CD4-positive, alpha-beta T cell treated with Interleukin-1 beta for 1 hour (primary cell): Measurements from ENCODE around the gene B9D2.
"Not testable (repeated sequence)": the region's sequence is repeated elsewhere in the genome, so short reads cannot be mapped to it uniquely, and the experiment has no call there.

Experiments
- DNase-seq, 2 donors: peaks; one replicate each; pipeline ENCODE4 v3.0.0-alpha.2; 2020 to 2022

The B9D2 gene

DNA sequence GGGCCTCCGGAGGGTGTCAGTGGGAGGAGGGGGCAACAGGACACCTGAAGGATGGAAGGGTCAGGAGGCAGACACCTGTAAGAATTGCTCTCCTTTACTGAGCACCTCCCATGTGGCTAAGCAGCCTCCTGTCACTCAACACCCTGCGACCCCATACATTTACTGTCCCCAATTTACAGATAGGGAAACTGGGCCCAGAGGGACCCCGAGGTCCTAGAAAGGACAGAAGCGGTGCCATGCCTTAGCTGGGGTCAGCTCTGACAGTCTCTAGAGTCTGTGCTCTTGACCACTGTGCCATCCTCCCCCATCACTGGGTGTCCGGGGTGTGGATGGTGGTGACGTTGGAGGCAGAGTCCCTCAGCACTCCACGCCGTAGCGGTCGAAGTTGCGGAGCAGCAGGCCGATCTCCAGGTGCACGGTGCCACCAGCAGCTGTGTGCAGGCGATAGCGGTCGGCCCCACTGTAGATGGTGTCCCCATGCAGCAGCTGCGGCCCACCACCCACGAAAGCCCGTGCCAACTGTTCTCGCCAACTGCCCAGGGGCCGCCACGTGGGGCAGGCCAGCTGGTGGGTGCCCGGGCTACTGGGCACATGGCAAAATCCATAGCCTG, 9.5 kb downstream of the B9D2 start:
- no peak for DNase-seq

DNA sequence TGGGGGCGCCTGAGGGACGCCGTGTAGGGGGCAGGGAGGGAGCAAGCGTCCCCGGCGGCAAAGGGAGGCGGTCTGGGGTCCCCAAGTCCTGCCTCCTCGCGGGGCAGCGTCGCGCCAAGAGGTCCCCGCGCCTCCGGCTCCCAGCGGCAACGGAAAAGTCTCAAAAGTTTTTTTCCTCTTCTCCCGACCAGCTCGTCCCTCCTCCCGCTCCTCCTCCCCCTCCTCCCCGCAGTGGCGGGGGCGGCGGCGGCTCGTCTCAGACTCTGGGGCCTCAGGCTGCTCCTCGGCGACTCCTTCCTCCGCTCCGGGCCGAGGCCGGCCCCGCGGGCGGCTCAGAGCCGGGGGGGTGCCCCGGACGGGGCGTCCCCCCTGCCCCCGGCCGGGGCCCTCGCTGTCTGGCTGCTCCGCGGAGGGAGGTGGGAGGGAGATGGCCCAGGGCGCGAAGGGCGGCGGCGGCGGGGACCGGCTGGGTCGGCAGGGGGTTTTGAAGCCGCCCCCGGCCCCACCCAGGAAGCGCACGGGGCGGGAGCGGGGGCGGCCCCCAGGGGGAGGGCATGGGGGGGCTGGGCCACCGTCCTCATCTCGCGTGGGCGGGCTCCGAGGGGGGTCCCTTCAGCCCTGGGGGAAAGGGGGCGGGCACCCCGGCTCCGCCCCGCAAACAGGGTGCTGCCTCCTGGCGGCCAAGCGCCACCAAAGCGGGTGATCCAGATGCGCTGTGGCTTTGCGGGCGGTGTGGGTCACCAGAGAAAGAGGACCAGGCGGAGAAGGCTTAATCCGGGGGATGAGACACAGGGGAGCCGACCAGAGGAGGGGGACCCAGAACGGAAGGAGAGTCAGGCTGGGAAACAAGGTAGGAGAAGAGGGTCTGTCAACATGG, 10.2 kb downstream of the B9D2 start, which contains the start of gene TGFB1:
TGFB1 (minus strand) TSS at position 457 of the 877 bp plus-strand sequence. CDS start 878 bp downstream, outside the sequence.
- peak; percentile 95 to 96 for DNase-seq

DNA sequence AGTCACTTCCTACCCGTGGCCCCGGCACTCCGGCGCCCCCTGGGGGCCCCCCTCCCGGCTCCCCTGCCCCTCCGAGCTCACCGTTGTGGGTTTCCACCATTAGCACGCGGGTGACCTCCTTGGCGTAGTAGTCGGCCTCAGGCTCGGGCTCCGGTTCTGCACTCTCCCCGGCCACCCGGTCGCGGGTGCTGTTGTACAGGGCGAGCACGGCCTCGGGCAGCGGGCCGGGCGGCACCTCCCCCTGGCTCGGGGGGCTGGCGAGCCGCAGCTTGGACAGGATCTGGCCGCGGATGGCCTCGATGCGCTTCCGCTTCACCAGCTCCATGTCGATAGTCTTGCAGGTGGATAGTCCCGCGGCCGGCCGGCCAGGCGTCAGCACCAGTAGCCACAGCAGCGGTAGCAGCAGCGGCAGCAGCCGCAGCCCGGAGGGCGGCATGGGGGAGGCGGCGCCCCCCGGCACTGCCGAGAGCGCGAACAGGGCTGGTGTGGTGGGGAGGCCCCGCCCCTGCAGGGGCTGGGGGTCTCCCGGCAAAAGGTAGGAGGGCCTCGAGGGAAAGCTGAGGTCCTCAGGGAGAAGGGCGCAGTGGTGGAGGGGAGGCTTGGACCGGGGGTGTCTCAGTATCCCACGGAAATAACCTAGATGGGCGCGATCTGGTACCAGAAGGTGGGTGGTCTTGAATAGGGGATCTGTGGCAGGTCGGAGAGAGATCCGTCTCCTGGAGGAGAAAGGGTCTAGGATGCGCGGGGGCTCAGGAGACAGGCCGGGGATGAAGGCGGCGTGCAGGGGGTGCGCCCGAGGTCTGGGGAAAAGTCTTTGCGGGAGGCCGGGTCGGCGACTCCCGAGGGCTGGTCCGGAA, 11.1 kb downstream of the B9D2 start:
- peak; percentile 80 to 81 for DNase-seq

DNA sequence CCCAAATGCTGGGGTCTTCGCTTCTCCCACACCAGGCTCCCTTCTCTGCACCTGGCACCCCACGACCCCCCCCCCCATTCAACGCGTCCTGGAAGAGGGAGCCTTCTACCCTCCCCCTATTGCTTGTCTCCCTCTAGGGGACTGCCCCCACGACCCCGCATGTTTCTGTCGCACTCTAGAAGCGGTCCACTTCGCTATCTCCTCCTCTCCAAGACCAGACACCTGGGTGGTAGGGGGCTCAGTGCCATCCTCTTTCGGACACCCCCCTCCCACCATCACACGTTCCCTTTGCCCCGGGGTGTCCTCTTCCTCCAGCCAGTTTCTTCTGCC, 11.7 kb downstream of the B9D2 start:
- DNase-seq: no peak

DNA sequence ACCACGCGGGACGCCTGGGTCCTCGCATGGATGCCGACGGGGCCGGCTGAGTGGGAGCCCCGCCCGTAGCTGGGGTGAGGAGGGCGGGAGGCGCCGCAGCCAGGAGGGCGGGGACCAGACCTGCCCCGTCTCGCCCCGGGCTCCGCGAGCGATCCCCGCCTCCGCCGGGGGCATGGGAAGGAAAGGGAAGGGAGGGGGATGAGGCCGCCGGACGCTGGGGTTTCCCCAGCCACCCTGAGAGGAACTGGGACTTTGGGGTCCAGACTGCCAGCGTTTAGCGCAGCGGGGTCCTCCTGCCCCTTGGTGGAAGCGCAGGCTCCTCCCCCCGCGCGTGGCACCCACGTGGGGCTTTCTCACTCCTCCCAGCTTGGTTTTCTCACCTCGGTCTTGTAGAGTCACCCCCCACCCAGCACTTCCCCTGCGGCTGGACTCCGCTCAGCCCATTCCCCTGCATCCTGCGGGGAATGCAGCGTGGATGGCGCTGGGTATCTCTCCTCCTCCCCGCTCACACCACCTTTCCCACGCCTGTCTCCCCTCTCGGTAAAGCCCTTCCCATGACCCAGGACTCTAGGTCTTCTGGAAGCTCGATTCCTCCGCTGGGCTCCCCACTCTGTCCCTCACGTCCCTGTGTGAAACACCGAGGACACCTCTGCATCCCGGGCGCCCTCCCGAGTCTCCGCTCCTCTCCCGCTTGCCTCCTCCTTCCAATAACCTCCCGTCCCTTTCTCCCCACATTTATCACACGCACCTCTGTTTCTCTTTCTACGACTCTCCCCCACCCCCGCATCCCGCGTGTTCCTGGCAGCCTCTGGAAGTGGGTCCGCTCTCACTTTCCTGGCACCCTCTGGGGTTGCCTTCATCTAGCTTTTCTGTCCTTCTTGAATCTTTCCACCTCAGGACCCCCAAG, 12.4 kb downstream of the B9D2 start:
- DNase-seq: peak; percentile 88 to 89

DNA sequence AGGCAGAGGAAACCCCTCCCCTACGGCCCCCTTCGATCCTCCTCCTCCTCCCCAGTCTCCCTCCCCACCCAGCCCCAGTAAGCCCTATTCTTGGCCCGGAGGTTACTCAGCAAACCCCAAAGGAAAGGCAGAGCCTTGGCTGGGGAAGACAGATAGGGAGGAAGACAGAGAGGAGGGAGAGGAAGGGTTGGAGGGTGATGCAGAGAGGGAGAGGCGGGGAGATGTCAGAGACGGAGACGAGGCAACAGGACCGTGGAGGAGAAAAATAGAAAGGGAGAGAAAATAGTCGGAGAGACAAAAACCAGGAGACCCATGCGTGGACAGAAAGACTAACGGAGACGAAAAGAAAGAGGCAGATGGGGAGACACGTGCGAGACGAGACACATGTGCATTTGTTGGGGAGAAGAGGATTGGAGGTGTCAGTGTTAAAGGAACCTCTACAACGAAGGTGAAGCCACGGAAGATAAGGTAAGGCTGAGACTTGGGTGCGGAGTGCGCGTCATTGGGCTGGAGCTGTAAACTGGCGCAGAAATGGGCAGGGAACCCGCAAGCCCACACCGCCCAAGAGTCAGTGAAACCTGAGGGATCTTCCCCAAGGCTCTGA, 13.1 kb downstream of the B9D2 start:
- DNase-seq: no peak

DNA sequence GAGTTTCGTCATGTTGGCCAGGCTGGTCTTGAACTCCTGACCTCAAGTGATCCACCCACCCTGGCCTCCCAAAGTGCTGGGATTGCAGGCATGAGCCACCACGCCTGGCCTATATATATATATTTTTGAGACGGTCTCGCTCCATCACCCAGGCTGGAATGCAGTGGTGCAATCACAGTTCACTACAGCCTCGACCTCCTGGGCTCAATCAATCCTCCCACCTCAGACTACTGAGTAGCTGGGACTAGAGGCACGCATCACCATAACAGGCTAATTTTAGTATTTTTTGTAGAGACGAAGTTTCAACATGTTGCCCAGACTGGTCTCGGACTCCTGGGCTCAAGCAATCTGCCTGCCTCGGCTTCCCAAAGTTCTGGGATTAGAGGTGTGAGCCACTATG, 17.0 kb downstream of the B9D2 start:
- DNase-seq: not testable (repeated sequence)

DNA sequence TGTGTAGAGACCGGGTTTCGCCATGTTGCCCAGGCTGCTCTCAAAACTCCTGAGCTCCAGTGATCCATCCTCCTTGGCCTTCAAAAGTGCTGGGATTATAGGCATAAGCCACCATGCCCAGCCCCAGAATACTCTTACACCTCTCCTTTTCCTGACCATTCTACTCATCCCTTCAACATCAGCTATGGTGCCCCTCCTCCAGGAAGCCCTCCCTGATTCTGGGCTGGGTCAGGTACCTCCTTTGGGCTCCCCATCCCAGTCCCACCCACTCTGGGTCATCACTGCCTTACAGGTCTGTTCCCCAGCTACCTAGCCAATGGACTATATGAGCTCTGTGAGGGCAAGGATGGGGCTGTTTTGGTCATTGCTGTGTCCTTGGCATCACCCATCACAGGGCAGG, 19.8 kb downstream of the B9D2 start:
- no peak for DNase-seq

DNA sequence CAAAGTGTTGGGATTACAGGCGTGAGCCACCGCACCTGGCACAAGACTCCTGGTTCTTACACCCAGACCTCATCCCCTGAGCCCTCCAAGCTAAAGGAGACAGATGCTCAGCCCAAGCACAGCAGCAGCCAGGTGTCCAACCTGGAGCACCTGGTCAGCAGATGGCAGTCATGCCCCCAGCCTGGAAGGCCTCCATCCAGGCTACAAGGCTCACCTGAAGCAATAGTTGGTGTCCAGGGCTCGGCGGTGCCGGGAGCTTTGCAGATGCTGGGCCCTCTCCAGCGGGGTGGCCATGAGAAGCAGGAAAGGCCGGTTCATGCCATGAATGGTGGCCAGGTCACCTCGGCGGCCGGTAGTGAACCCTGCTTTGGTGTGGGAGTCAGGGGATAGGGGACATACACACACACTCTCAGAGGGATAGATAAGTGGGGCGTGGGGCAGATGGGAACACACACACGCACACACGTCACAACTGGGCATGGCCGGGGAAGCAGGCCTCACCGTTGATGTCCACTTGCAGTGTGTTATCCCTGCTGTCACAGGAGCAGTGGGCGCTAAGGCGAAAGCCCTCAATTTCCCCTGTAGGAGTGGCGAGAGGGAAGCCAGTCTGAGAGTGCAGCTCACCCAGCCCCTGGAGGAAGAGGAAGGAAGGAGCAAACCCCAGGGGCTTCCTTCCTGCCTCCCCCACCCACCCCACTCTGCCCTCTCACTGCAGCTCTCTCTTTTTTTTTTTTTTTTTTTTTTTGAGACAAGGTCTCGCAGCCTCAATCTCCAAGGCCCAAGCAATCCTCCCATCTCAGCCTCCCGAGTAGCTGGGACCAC, 22.1 kb downstream of the B9D2 start:
- peak in 1 of 2 donors; percentile 40 for DNase-seq

DNA sequence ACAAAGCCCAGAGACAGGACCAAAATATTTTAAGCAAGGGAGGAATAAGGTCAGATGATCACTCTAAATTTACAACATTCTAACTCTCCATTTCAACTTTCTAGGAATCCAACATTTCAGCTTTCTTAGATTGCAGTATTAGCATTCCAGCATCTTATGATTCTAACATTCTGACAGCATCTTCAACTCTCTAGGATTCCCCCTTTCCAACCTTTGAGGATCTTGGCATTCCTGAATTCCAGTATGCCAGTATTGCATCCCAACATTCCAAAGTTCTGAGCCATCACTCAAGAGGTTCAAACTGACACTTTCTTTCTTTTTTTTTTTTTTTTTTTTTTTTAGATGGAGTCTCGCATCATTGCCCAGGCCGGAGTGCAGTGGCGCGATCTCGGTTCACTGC, 24.0 kb downstream of the B9D2 start:
- DNase-seq: no peak

DNA sequence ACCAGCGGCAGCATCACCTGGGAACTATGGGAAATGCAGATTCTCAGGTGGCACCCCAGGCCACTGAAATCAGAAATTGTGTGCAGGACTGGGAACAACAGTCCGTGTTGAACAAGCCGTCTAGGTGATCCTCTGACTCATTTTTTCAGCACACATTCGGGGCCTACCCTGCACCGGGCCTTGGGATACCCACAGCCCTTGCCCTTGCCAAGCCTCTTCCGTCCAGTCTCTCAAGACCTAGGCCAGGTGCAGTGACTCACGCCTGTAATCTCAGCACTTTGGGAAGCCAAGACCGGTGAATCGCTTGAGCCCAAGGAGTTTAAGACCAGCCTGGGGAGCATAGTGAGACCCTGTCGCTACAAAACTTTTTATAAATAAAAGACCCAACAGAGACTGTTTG, 28.5 kb downstream of the B9D2 start:
- no peak for DNase-seq

DNA sequence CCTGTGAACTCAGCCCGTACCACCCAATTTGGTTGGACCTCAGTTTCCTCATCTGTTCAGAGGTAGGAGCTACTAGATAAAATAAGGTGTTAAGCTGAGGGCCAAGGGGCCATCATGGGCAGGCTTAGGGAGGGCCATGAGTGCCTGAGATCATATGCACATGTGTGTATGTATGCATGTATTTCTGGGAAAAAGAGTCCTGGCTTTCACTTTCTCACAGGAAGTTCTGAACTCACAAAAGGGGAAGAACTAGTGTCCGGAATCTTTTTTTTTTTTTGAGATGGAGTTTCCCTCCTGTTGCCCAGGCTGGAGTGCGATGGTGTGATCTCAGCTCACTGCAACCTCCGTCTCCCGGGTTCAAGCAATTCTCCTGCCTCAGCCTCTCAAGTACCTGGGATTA, 29.2 kb downstream of the B9D2 start:
- no peak for DNase-seq

DNA sequence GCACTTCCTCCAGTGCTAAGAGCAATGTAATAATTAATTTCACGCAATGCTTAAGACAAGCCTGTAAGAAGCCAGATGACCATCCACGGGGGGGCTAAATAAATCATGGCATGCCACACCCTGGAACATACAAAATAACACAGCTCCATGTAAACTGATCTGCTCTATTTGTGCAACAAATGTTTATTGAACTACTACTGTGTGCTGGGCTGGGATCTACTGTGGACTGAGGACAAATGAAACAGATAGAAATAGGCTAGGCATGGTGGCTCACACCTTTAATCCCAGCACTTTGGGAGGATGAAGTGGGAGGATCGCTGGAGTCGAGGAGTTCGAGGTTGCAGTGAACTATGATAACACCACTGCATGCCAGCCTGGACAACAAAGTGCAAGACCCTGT, 31.5 kb downstream of the B9D2 start:
- no peak for DNase-seq

DNA sequence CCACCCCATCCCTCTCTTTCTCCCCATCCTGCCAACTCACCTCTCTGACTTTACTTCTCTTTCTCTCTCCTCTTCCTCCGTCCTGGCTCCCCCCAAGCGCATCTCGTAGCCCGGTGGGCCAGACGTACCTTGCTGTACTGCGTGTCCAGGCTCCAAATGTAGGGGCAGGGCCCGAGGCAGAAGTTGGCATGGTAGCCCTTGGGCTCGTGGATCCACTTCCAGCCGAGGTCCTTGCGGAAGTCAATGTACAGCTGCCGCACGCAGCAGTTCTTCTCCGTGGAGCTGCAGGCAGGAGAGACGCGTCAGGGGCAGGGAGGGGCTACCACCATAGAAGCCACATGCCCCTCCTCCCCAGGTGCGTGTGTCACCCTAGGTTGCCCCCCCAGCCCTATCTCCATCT, 31.9 kb downstream of the B9D2 start:
- no peak for DNase-seq

DNA sequence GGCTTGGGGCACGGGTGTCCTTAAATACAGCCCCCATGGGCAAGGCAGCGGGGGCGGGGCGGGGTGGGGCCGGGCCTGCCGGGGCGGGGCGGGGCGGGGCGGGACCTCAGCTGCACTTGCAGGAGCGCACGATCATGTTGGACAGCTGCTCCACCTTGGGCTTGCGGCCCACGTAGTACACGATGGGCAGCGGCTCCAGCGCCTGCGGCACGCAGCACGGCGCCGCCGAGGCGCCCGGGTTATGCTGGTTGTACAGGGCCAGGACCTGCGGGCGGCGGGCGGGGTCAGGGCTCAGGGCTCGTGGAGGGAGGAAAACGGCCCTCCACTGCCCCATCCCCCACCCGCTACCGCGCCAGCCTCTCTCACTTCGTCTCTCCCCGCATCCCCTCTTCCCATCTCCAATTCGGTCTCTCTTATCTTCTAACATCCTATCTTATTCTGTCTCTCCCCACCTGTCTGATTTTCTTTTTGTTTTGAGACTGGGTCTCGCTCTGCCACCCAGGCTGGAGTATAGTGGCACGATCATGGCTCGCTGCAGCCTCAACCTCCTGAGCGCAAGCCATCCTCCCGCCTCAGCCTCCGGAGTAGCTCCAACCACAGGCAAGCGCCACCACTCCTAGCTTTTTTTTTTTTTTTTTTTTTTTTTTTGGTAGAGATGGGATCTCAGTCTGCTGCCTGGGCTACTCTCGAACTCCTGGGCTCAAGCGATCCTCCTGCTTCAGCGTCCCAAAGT, 32.8 kb downstream of the B9D2 start:
- DNase-seq: no peak

DNA sequence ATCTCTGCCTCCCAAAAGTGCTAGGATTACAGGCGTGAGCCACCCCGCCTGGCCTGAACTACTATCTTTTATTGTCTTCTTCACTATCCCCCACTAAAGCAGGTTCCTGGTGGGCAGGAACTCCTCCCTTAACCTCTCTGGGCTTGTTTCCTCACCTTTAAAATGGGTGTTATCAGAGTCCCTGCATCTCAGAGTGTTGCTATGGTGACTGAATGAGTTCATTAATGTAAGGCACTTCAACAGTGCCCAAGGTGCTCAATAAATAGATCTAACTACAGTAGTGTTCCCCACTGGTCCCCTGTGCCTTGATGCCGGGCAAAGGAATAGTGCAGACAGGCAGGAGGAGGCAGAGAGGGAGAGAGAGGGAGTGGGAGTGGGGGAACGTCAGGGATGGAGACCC, 33.5 kb downstream of the B9D2 start:
- peak in 1 of 2 donors; percentile 43 for DNase-seq

DNA sequence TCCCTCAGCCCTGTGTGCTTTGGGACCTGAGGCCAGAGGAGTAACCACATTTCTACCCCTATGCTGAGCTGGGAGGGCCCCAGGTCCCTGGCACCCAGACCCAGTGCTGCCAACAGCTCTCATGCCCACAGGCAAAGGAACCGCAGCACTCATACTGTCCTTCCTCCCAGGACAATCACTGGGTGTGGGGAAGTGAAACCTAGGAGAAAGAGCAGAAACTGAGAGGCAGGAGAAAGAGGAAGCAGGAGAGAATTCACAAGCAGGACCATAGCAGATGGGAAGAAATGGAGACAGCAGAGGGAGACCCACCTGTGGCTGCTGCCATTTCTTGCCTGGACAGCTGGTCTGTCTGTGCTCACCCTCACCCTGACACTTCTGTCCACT, 35.1 kb downstream of the B9D2 start:
- DNase-seq: peak in 1 of 2 donors; percentile 50

DNA sequence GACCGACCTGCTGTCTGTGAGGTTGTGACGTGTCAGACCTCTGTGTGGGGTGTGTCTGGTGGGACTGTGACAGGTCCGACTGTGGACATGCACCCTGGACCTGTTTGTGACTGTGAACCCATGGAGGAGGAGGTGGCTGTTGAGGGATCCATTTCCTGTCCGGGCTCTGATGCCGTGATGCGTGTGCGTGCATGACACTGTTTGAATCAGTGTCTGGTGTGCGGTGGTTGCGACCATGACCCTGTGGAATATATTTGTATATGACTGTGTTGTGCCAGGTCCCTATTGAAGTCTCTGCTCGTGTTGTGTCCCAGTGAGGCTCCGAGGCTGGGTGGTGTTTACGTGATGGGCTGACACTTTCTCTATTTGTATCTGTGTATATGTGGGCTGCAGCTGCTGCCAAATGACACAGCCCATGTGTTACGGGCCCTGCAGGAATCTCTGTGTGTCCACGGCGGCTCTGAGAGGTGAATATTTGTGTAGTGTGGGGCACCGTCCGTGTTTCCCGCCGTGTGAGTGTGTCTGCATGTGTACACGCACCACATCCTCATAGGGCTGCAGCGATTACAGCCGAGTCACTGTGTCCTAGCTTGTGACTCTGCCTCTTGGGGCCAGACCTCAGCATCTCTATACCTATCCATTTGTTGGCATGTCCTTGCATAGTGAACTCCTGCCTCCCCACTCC, 35.6 kb downstream of the B9D2 start:
- peak in 1 of 2 donors; percentile 46 for DNase-seq

DNA sequence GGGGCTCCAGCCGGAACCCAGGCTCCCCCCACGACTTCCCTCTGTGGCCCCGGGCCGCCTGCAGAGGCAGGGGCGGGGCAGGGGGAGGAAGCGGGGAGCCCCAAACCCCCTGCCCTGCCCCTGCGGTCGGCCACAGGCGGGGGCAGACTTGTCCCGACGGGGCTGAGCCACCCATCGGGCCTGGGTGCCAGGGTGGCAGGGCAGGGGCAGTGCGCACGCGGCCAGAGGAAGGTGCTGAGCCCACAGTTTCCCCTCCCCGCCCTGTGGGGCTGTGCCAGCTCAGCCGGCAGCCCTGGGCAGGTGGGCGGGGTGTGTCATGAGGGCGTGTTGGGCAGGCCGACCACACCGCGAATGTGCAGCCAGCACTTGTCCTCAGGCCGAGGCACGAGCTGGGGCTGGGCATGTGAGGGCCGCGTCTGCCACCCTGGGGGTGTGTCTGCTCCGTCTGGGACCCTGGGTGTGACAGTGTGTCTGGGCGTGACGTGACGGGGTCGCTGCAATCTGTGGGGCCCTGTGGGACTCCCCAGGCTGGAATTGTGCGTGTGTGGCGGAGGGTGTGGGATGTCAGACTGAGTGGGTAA, 36.3 kb downstream of the B9D2 start:
- peak; percentile 87 to 91 for DNase-seq
